GM12892 (cell line): ENCODE data around the gene HSD17B2.

Source experiments
- POLR2A ChIP-seq: IDR thresholded peaks from 2 replicates; pipeline ENCODE4 v1.6.1; 2011; ENCODE audit warnings: low read depth, low read length, control low read depth
- POLR2AphosphoS5 ChIP-seq: IDR thresholded peaks from 2 replicates; pipeline ENCODE4 v1.6.1; 2011; ENCODE audit warnings: low read depth, low read length, control low read depth
- TAF1 ChIP-seq: IDR thresholded peaks from 2 replicates; pipeline ENCODE4 v1.6.1; 2011; ENCODE audit warnings: low read depth, mild to moderate bottlenecking, control low read depth, low read length, borderline replicate concordance

DNA sequence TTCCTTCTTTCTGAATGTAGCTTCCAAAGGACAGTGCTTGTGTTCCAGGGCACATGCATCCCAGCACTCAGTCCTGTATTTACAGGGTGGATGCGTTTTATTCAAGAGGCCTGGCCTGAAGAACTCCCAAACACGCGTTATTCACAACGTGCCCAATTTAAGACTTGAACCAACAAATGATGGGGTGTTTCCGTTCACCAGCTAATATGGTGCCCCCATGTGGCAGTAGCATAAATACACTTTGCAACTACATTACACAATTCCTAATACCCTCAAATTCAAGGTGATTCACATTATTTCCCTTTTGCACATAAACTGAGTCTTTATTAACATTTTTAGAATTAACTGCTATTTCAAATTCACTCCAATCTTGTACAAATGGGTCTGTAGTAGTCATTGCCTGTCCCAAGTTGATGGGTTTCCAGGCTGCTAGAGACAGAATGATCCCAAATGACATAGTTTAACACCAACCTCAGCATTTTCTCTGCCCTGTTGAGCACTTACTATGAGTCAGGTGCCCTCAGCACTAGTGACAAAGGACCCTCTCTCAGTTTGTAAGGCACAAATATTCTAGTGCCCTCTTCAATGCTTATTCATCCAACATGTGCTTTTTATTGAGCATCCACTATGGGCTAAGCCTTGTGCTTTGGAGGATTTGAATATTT lies 26.9 kb downstream of the HSD17B2 start:
- TF ChIP-seq POLR2A (no peak), POLR2AphosphoS5 (no peak), TAF1 (no peak)
